C4-2B (cell line): Measurements from ENCODE around the gene AFF3.

Source experiments
- ZFX ChIP-seq: fragments of 450-650 bp; IDR thresholded peaks from 2 replicates; pipeline ENCODE4 v1.6.1; 2017
- TF ChIP-seq, protein P1 (sequence below): fragments of 450-650 bp; conservative IDR thresholded peaks from 2 replicates; pipeline ENCODE4 v1.5.1; 2017; ENCODE audit warnings: mild to moderate bottlenecking

DNA sequence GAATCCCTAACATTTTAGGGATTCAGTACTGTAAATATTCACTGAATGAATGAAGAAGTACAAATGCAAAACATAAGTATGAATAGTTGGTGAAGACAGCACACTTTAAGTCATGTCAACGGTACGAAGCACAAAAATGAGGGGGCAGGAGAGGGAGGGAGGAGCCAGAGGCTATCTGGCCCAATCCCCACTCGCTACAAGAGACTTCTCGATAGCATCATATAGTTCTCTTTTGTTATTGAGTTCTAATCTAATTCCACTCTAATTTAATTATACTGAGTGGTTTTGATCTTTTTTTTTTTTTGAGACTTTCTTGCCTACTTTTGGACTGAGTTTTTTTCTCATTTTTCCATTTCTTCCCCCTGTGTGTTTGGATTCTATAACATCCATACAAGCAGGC lies 500.4 kb downstream of the AFF3 start:
- TF ChIP-seq, protein P1, sequence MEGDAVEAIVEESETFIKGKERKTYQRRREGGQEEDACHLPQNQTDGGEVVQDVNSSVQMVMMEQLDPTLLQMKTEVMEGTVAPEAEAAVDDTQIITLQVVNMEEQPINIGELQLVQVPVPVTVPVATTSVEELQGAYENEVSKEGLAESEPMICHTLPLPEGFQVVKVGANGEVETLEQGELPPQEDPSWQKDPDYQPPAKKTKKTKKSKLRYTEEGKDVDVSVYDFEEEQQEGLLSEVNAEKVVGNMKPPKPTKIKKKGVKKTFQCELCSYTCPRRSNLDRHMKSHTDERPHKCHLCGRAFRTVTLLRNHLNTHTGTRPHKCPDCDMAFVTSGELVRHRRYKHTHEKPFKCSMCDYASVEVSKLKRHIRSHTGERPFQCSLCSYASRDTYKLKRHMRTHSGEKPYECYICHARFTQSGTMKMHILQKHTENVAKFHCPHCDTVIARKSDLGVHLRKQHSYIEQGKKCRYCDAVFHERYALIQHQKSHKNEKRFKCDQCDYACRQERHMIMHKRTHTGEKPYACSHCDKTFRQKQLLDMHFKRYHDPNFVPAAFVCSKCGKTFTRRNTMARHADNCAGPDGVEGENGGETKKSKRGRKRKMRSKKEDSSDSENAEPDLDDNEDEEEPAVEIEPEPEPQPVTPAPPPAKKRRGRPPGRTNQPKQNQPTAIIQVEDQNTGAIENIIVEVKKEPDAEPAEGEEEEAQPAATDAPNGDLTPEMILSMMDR: no peak
- TF ChIP-seq ZFX: no peak
